Suprapubic skin (tissue), 3 donors: ENCODE data around the gene DNM3.

ENCODE experiments used
- CTCF ChIP-seq, 2 donors: fragments of 200-600 bp in 1 of 2; fragments of 450-650 bp in 1 of 2; sonication (generic) in 1 of 2; IDR thresholded peaks; one replicate each; pipeline ENCODE4 v1.5.1; 2016 to 2019; ENCODE audit warnings: antibody characterized with exemption in 2 of 2, mild to moderate bottlenecking in 1 of 2, moderate library complexity in 1 of 2
- EP300 ChIP-seq: sonication (generic); formaldehyde crosslinking; IDR thresholded peaks from one replicate; pipeline ENCODE4 v1.6.1; 2017; ENCODE audit warnings: antibody characterized with exemption
- POLR2A ChIP-seq, 2 donors: fragments of 450-650 bp; IDR thresholded peaks; one replicate each; pipeline ENCODE4 v1.6.1; 2017; ENCODE audit warnings: antibody characterized with exemption in 2 of 2, mild to moderate bottlenecking in 2 of 2, moderate library complexity in 2 of 2

DNA sequence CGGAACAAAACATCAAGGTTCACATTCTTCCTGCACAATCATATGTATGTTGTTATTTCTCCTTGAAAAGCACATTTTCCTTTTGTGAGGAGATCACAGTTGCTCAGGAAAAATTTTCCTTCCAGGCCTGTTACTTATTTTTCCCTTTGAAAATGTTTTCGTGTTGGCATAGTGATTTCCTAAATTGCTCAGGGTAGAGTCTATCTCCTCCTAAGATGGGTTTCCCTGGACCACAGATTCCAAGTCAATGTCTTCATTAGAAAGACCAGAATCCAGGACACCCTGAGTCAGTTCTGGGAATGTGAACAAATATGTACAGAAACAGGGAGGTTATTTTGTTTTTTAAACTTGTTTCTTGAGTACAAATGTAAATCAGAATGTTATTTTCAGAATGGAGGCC lies 484.8 kb downstream of the DNM3 start:
- TF ChIP-seq EP300 (no peak), POLR2A (IDR thresholded peaks at IDR 0.05) (no peak), CTCF (IDR thresholded peaks at IDR 0.05) (no peak)
